NCI-H2196 (cell line): ENCODE data around the gene SUZ12.
A peak's percentile ranks its signal among the peaks of the same experiment; 100 is the strongest.
"Not testable (repeated sequence)": the region's sequence is repeated elsewhere in the genome, so short reads cannot be mapped to it uniquely, and the experiment has no call there.

Experiments used
- DNase-seq: peaks from one replicate; lab custom pipeline; 2025; ENCODE audit not compliant: unreplicated experiment; lab: John Stamatoyannopoulos, UW

The SUZ12 gene

DNA sequence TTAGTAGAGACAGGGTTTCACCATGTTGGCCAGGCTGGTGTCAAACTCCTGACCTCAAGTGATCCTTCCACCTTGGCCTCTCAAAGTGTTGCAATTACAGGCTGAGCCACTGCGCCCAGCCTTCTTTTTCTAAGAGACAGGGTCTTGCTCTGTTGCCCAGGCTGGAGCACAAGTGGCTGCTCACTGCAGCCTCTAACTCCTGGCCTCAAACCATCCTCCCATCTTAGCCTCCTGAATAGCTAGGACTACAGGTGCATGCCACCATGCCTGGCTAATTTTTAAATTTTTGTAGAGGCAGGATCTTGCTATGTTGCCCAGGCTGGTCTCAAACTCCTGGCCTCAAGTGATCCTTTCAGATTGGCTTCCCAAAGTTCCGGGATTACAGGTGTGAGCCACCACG lies 15.1 kb downstream of the SUZ12 start:
- DNase-seq: not testable (repeated sequence)

DNA sequence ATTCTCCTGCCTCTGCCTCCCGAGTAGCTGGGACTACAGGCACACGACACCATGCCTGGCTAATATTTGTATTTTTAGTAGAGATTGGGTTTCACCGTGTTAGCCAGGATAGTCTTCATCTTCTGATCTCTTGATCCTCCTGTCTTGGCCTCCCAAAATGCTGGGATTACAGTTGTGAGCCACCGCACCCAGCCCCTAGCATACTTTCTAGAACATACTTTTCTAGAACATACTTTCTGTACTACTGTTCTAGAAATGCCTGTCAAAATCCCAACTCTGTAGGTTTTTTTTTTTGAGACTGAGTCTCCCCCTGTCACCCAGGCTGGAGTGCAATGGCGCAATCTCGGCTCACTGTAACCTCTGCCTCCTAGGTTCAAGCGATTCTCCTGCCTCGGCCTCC lies 27.3 kb downstream of the SUZ12 start:
- DNase-seq: not testable (repeated sequence)

DNA sequence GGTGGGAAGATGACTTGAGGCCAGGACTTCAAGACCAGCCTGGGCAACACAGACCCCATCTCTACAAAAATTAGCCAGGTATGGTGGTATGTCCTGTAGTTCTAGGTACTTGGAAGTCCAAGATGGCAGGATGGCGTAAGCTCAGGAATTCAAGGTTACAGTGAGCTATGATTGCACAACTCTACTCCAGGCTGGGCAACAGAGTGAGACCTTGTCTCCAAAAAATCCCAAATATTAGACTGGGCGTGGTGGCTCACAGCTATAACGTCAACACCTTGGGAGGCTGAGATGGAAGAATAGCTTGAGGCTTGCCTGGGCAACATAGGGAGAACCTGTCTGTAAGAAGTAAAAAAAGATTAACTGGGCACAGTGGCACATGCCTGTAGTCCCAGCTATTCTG lies 30.8 kb downstream of the SUZ12 start:
- DNase-seq: no peak

DNA sequence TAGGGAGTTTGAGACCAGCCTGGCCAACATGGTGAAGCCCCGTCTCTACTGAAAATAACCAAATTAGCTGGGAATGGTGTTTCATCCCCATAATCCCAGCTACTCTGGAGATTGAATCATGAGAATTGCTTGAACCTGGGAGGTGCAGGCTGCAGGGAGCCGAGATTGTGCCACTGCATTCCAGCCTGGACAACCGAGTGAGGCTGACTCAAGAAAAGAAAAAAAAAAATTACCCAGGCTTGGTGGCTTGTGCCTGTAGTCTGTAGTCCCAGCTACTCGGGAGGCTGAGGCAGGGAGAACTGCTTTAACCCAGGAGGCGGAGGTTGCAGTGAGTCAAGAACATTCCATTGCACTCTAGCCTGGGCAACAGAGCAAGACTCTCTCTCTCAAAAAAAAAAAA lies 33.6 kb downstream of the SUZ12 start:
- not testable (repeated sequence) for DNase-seq

- DNase-seq: not testable (repeated sequence)
Observed at GRCh38 chr17:31974269-31975071, 37.7 kb downstream of the SUZ12 start.

- DNase-seq: not testable (repeated sequence)
Observed at GRCh38 chr17:31975391-31975790, 38.6 kb downstream of the SUZ12 start.

DNA sequence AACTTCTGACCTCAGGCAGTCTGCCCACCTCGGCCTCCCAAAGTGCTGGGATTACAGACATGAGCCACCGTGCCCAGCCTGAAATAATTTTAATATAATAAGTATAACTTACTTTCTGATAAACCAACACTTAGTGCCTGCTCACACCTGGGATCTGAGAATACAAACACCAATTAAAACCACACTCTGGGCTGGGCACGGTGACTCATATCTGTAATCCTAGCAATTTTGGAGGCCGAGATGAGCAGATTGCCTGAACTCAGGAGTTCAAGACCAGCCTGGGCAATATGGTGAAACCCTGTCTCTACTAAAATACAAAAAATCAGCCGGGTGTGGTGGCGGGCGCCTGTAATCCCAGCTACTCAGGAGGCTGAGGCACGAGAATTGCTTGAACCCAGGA lies 55.0 kb downstream of the SUZ12 start:
- DNase-seq: not testable (repeated sequence)

DNA sequence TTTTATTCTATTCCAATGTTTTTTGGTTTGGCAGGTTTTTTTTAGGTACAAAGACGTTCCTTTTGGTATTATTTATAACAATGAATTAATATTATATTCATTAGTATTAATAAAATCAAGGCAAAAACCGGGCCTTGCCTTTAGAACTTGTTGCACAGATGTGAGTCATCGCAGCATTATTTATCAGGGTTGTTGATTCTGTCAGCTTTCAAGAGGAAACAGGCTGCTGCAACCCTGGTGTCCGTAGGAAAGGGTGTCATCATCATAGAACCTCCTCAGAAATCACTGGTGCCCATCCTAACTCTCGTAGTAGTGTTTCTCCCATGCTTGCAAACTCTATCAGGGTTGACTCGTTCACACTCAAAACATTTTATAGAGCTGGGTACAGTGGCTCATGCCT lies 60.2 kb downstream of the SUZ12 start:
- no peak for DNase-seq

GRCh38 chr17:32006957-32007462 lies 70.2 kb downstream of the SUZ12 start, which contains the start of gene LRRC37B:
Gene LRRC37B (plus strand): TSS chr17:32007383. CDS start chr17:32021393, 14,010 bp downstream.
- peak; percentile 48 for DNase-seq

GRCh38 chr17:32007463-32008298 lies 70.9 kb downstream of the SUZ12 start:
- no peak for DNase-seq

DNA sequence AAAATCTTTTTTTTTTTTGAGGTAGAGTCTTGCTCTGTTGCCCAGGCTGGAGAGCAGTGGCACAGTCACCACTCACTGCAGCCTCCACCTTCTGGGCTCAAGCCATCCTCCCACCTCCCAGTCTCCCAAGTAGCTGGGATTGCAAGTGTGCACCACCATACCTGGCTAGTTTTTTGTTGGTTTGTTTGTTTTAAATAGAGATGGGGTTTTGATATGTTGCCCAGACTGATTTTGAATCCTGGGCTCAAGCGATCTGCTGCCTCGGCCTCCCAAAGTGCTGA lies 72.4 kb downstream of the SUZ12 start:
- no peak for DNase-seq

DNA sequence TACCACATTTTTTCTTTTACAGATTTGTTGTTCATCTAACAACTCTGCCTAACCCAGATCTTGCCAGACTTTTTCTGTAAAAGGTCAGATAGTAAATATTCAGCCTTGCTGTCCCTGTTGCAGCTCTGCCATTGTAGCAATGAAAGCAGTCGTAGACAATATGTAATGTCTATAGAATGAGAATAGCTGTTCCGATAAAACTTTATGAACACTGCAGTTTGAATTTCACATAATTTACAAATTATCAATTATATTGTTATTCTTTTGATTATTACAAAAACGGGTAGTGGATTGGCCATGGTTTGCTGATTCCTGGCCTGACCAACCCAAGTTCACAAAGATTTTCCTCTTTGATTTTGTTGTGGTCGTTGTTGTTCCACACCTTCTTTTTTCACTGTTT lies 73.3 kb downstream of the SUZ12 start:
- DNase-seq: no peak

- DNase-seq: peak; percentile 50
Observed at GRCh38 chr17:32015245-32016013, 78.6 kb downstream of the SUZ12 start.

GRCh38 chr17:32016231-32016630 lies 79.4 kb downstream of the SUZ12 start:
- no peak for DNase-seq

DNA sequence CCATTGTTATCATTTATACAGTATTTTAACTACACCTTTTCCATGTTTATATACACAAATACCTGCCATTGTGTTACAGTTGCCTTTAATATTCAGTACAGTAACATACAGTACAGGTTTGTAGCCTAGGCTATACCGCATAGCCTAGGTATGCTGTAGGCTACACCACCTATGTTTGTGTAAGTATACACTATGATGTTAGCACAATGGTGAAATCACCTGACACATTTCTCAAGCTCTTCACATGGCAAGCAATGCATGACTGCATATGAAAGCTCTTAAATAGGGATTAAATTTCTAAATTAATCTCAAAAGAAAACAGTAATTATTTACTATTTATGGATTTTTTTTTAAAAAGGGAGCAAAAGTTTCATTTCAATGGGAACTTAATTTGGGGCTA lies 82.4 kb downstream of the SUZ12 start:
- DNase-seq: no peak

DNA sequence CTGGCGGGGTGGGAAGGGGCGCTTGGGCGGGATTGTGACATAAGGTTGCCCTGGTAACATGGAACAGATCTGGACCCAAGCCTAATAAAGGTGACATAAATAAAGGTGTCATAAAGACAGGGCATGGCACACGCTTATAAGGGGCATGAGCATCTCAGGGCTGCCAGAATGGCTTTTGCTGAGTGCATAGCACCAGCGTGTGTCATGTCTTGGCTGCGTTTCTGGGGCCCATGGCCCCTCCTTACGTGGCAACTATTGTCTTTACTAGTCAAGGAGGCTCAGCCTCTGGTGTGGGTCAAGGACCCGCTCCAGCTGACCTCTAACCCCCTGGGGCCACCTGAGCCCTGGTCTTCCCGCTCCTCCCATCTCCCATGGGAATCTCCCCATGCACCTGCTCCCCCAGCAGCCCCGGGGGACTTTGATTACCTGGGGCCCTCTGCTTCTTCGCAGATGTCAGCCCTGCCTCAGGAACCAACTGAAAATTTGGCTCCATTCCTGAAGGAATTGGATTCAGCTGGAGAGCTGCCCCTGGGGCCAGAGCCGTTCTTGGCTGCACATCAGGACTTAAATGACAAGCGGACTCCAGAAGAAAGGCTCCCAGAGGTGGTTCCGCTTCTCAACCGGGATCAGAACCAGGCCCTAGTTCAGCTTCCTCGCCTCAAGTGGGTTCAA lies 84.3 kb downstream of the SUZ12 start:
- no peak for DNase-seq

- no peak for DNase-seq
Observed at GRCh38 chr17:32021615-32021955, 84.8 kb downstream of the SUZ12 start.

- not testable (repeated sequence) for DNase-seq
Observed at GRCh38 chr17:32022554-32022953, 85.7 kb downstream of the SUZ12 start.

GRCh38 chr17:32027271-32027670 lies 90.5 kb downstream of the SUZ12 start:
- DNase-seq: not testable (repeated sequence)

- no peak for DNase-seq
Observed at GRCh38 chr17:32033223-32033622, 96.4 kb downstream of the SUZ12 start.

DNA sequence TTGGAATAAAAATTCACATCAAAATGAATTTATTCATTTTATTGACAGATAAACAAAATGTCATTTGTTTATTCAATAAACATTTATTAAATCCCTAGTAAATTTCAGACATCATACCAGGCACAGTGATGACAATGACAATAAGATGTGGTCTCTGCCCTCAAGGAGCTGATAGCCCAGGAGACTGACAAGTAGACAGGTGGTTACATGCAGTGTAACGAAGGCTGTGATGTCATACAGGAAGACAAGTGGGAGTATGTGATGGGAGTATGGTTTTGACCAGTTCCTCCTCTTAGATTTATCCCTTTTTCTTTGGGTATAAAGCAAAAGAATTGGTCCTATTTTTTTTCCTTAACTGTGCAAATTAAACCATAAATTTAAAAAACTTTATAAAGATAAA lies 97.0 kb downstream of the SUZ12 start:
- not testable (repeated sequence) for DNase-seq
